Stomach (tissue), 4 donors: Measurements from ENCODE around the gene GIMD1.

Source experiments
- EP300 ChIP-seq: sonication (generic); formaldehyde crosslinking; IDR thresholded peaks from one replicate; pipeline ENCODE4 v1.6.1; 2017; ENCODE audit warnings: antibody characterized with exemption
- POLR2A ChIP-seq, 4 donors: fragments of 450-650 bp; IDR thresholded peaks; one replicate each; pipeline ENCODE4 v1.6.1; 2016; ENCODE audit warnings: antibody characterized with exemption in 4 of 4, control low read depth in 2 of 4, mild to moderate bottlenecking in 1 of 4, moderate library complexity in 1 of 4
- POLR2AphosphoS5 ChIP-seq, 3 donors: sonication (generic); formaldehyde crosslinking; IDR thresholded peaks; one replicate each; pipeline ENCODE4 v1.6.1; 2016; ENCODE audit warnings: antibody characterized with exemption in 3 of 3
- TF ChIP-seq, protein P1 (sequence below), 7 experiments: fragments of 450-650 bp in 4 of 7; fragments of 200-600 bp in 3 of 7; sonication (generic) in 3 of 7; IDR thresholded peaks; one replicate each; pipeline ENCODE4 v1.5.1; 2016 to 2019; ENCODE audit warnings: antibody characterized with exemption in 7 of 7, control low read depth in 2 of 7, mild to moderate bottlenecking in 1 of 7

- no peak for TF ChIP-seq EP300
- no peak for TF ChIP-seq POLR2A (IDR thresholded peaks at IDR 0.05)
- TF ChIP-seq, protein P1, sequence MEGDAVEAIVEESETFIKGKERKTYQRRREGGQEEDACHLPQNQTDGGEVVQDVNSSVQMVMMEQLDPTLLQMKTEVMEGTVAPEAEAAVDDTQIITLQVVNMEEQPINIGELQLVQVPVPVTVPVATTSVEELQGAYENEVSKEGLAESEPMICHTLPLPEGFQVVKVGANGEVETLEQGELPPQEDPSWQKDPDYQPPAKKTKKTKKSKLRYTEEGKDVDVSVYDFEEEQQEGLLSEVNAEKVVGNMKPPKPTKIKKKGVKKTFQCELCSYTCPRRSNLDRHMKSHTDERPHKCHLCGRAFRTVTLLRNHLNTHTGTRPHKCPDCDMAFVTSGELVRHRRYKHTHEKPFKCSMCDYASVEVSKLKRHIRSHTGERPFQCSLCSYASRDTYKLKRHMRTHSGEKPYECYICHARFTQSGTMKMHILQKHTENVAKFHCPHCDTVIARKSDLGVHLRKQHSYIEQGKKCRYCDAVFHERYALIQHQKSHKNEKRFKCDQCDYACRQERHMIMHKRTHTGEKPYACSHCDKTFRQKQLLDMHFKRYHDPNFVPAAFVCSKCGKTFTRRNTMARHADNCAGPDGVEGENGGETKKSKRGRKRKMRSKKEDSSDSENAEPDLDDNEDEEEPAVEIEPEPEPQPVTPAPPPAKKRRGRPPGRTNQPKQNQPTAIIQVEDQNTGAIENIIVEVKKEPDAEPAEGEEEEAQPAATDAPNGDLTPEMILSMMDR (IDR thresholded peaks at IDR 0.05) = no peak
- TF ChIP-seq POLR2AphosphoS5 (IDR thresholded peaks at IDR 0.05) = no peak
Observed at GRCh38 chr4:106312997-106313522, 55.5 kb downstream of the GIMD1 start.
